WTC11 (cell line): ENCODE data around the gene SLC9A3. TPM values are rescaled to one million over a fixed set of nuclear protein-coding genes. Genes with fewer than 3 reads are reported as not detected.

Experiments used
- ATAC-seq: fragments of 200-7000 bp; cut with Tn5 transposase; 2 replicates; pipeline ENCODE4 v1.10.0; 2021; ENCODE audit warnings: mild to moderate bottlenecking, moderate library complexity
- CTCF ChIA-PET: fragments of 300-600 bp; sonication (Branson Sonifier 250); formaldehyde crosslinking; loops from one replicate; lab custom pipeline; 2021; ENCODE audit warnings: antibody characterized with exemption; lab: Charles Lee
- POLR2A ChIA-PET: fragments of 350-600 bp; sonication (Branson Sonifier 250); formaldehyde crosslinking; loops from one replicate; lab custom pipeline; 2021; ENCODE audit warnings: antibody characterized with exemption; lab: Charles Lee
- DNase-seq: peaks from one replicate; pipeline ENCODE4 v3.0.0; 2021; ENCODE audit warnings: low spot score
- H3K27ac Mint-ChIP-seq: 2 replicates; pipeline ENCODE4 v1.8.0; 2021; ENCODE audit warnings: mixed read lengths
- H3K27me3 Mint-ChIP-seq: 2 replicates; pipeline ENCODE4 v1.8.0; 2021; ENCODE audit warnings: low read depth, mild to moderate bottlenecking, moderate library complexity, mixed read lengths
- H3K36me3 Mint-ChIP-seq: 2 replicates; pipeline ENCODE4 v1.8.0; 2021; ENCODE audit warnings: mixed read lengths
- H3K4me1 Mint-ChIP-seq: 2 replicates; pipeline ENCODE4 v1.8.0; 2022; ENCODE audit warnings: mixed read lengths
- H3K4me3 Mint-ChIP-seq: 2 replicates; pipeline ENCODE4 v1.8.0; 2021; ENCODE audit warnings: mild to moderate bottlenecking, moderate library complexity, mixed read lengths
- H3K9me3 Mint-ChIP-seq: 2 replicates; pipeline ENCODE4 v1.8.0; 2021; ENCODE audit warnings: mixed read lengths
- AR ChIP-seq: fragments of 250-450 bp; sonication (Bioruptor Pico); IDR thresholded peaks from 2 replicates; pipeline ENCODE4 v1.9.0; 2021; ENCODE audit warnings: mild to moderate bottlenecking
- CREM ChIP-seq: sonication (generic); formaldehyde crosslinking; IDR thresholded peaks from 2 replicates; pipeline ENCODE4 v1.8.1; 2022; ENCODE audit warnings: mild to moderate bottlenecking, missing genetic modification reagents, moderate library complexity
- E2F1 ChIP-seq: sonication (generic); formaldehyde crosslinking; IDR thresholded peaks from 2 replicates; pipeline ENCODE4 v1.8.0; 2022; ENCODE audit warnings: mild to moderate bottlenecking, missing genetic modification reagents
- ESRRA ChIP-seq: sonication (generic); formaldehyde crosslinking; IDR thresholded peaks from 2 replicates; pipeline ENCODE4 v1.8.1; 2022; ENCODE audit warnings: mild to moderate bottlenecking, missing genetic modification reagents, borderline replicate concordance
- FOXP4 ChIP-seq: sonication (generic); formaldehyde crosslinking; IDR thresholded peaks from 2 replicates; pipeline ENCODE4 v1.8.0; 2022; ENCODE audit warnings: mild to moderate bottlenecking, missing genetic modification reagents
- JUN ChIP-seq: sonication (generic); formaldehyde crosslinking; IDR thresholded peaks from 2 replicates; pipeline ENCODE4 v1.8.0; 2023; ENCODE audit warnings: mild to moderate bottlenecking, missing genetic modification reagents
- NFYB ChIP-seq: sonication (generic); formaldehyde crosslinking; conservative IDR thresholded peaks from 2 replicates; pipeline ENCODE4 v1.8.0; 2022; ENCODE audit warnings: low read depth, missing genetic modification reagents
- NR1H2 ChIP-seq: sonication (generic); formaldehyde crosslinking; IDR thresholded peaks from 2 replicates; pipeline ENCODE4 v1.9.0; 2021; ENCODE audit warnings: mild to moderate bottlenecking, moderate library complexity, missing genetic modification reagents
- NR2C2 ChIP-seq: sonication (generic); formaldehyde crosslinking; IDR thresholded peaks from 2 replicates; pipeline ENCODE4 v1.8.0; 2022; ENCODE audit warnings: mild to moderate bottlenecking, missing genetic modification reagents
- PREB ChIP-seq: sonication (generic); formaldehyde crosslinking; IDR thresholded peaks from 2 replicates; pipeline ENCODE4 v1.8.1; 2022; ENCODE audit warnings: mild to moderate bottlenecking, missing genetic modification reagents, moderate library complexity, borderline replicate concordance
- RORB ChIP-seq: fragments of 250-450 bp; sonication (Bioruptor Pico); IDR thresholded peaks from 2 replicates; pipeline ENCODE4 v1.9.0; 2021; ENCODE audit warnings: mild to moderate bottlenecking
- SMAD4 ChIP-seq: sonication (generic); formaldehyde crosslinking; IDR thresholded peaks from 2 replicates; pipeline ENCODE4 v1.8.0; 2022; ENCODE audit warnings: mild to moderate bottlenecking, missing genetic modification reagents
- SOX15 ChIP-seq: fragments of 250-450 bp; sonication (Bioruptor Pico); IDR thresholded peaks from 2 replicates; pipeline ENCODE4 v1.9.0; 2021; ENCODE audit warnings: mild to moderate bottlenecking
- STAT6 ChIP-seq: sonication (generic); formaldehyde crosslinking; conservative IDR thresholded peaks from 2 replicates; pipeline ENCODE4 v1.8.1; 2023; ENCODE audit warnings: mild to moderate bottlenecking, low read depth, missing genetic modification reagents, moderate library complexity
- TCF7 ChIP-seq: sonication (generic); formaldehyde crosslinking; IDR thresholded peaks from 2 replicates; pipeline ENCODE4 v1.8.0; 2022; ENCODE audit warnings: mild to moderate bottlenecking, low read depth, missing genetic modification reagents, moderate library complexity
- TEAD4 ChIP-seq: sonication (generic); formaldehyde crosslinking; IDR thresholded peaks from 2 replicates; pipeline ENCODE4 v1.8.0; 2022; ENCODE audit warnings: mild to moderate bottlenecking, missing genetic modification reagents
- USF1 ChIP-seq: sonication (generic); formaldehyde crosslinking; IDR thresholded peaks from 2 replicates; pipeline ENCODE4 v1.8.0; 2022; ENCODE audit warnings: mild to moderate bottlenecking, missing genetic modification reagents
- USF2 ChIP-seq: sonication (generic); formaldehyde crosslinking; IDR thresholded peaks from 2 replicates; pipeline ENCODE4 v1.8.1; 2023; ENCODE audit warnings: mild to moderate bottlenecking, missing genetic modification reagents, moderate library complexity
- ZMAT4 ChIP-seq: fragments of 250-450 bp; sonication (Bioruptor Pico); IDR thresholded peaks from 2 replicates; pipeline ENCODE4 v1.9.0; 2021; ENCODE audit warnings: mild to moderate bottlenecking
- ZNF219 ChIP-seq: sonication (generic); formaldehyde crosslinking; IDR thresholded peaks from 2 replicates; pipeline ENCODE4 v1.8.0; 2023; ENCODE audit warnings: missing genetic modification reagents, mild to moderate bottlenecking, borderline replicate concordance
- ZNF317 ChIP-seq: sonication (generic); formaldehyde crosslinking; IDR thresholded peaks from 2 replicates; pipeline ENCODE4 v1.8.1; 2023; ENCODE audit warnings: low read depth, mild to moderate bottlenecking, moderate library complexity, missing genetic modification reagents, borderline replicate concordance
- ZNF425 ChIP-seq: fragments of 250-450 bp; sonication (Bioruptor Pico); conservative IDR thresholded peaks from 2 replicates; pipeline ENCODE4 v1.9.0; 2021; ENCODE audit warnings: mild to moderate bottlenecking
- total RNA-seq: library from RNA; stranded (reverse); gene quantifications from 3 replicates; pipeline ENCODE4 v1.2.3, GENCODE V29; 2021

Gene SLC9A3
- total RNA-seq, 1 experiment from 2014 or later = 1.6 TPM

GRCh38 chr5:570446-570845, 46.2 kb upstream of the SLC9A3 start (continued):
- TF ChIP-seq ZMAT4 (no peak), TEAD4 (CRISPR knock-in tag) (no peak), NR1H2 (no peak), USF1 (CRISPR knock-in tag) (no peak)

GRCh38 chr5:569868-570361, 45.7 kb upstream of the SLC9A3 start:
- no peak for DNase-seq

More at GRCh38 chr5:569868-570361, 45.7 kb upstream of the SLC9A3 start:
- Mint-ChIP-seq H3K9me3 (no peaks in the 10 kb centered on the region), H3K27ac (no peak overlapping the region), H3K4me1 (peaks cover 14% of the 10 kb centered on the region), H3K27me3 (peaks cover 23% of the 10 kb centered on the region), H3K36me3 (no peaks in the 10 kb centered on the region)
- no peak for ATAC-seq
- ChIA-PET POLR2A (no interaction called here), CTCF (no interaction called here)
- no peak for TF ChIP-seq E2F1
- no peak for TF ChIP-seq SOX15 (CRISPR knock-in tag)
- TF ChIP-seq ESRRA (CRISPR knock-in tag) = no peak
- no peak for TF ChIP-seq CREM (CRISPR knock-in tag)
- no peak for TF ChIP-seq TCF7 (CRISPR knock-in tag)
- no peak for TF ChIP-seq AR (CRISPR knock-in tag)
- no peak for TF ChIP-seq NR2C2
- TF ChIP-seq JUN = no peak
- TF ChIP-seq RORB (CRISPR knock-in tag) = no peak
- no peak for TF ChIP-seq SMAD4
- no peak for TF ChIP-seq FOXP4 (CRISPR knock-in tag)
- TF ChIP-seq ZNF317 (CRISPR knock-in tag) = no peak
- TF ChIP-seq PREB (CRISPR knock-in tag) = no peak
- TF ChIP-seq ZNF219 (CRISPR knock-in tag) = no peak
- TF ChIP-seq NFYB = no peak
- TF ChIP-seq ZNF425 = no peak
- TF ChIP-seq STAT6 = no peak
- TF ChIP-seq USF2 (CRISPR knock-in tag) = no peak
- TF ChIP-seq, all 79 proteins: peak for 0
- no peak overlapping the region for H3K4me3 Mint-ChIP-seq
